ENCODE measurements around the gene PTER.

- TF ChIP-seq RAD21 (IDR thresholded peaks at IDR 0.05; ENCODE audit: low read depth) (no peak), POLR2A (IDR thresholded peaks at IDR 0.05; ENCODE audit: borderline replicate concordance, extremely low read depth, insufficient read depth, insufficient read length) (no peak), CTCF (IDR thresholded peaks at IDR 0.05 in 2 of 3, conservative IDR thresholded peaks at IDR 0.05 in 1 of 3; ENCODE audit: borderline replicate concordance in 1 of 3, insufficient read depth in 1 of 3, low read depth in 2 of 3, low read length in 2 of 3) (no peak), JUND (IDR thresholded peaks at IDR 0.05) (no peak), EZH2 (IDR thresholded peaks at IDR 0.05) (no peak), MAX (IDR thresholded peaks at IDR 0.05) (no peak), SRF (IDR thresholded peaks at IDR 0.05; ENCODE audit: low read depth) (no peak), YY1 (IDR thresholded peaks at IDR 0.05; ENCODE audit: extremely low read depth, insufficient replicate concordance, low read depth, low read length) (no peak)
Measured at GRCh38 chr10:16519908-16520861, 83.4 kb downstream of the PTER start.

All from HCT116 (cell line).